Endothelial cell of umbilical vein (primary cell): Measurements from ENCODE around the gene SLC12A6. TPM values are rescaled to one million over a fixed set of nuclear protein-coding genes. Genes with fewer than 3 reads are reported as not detected.

ENCODE experiments used
- BruUV-seq: library from RNA; stranded (reverse); fragments of 400-500 nt; replicated peaks from 2 replicates; lab custom pipeline; 2021; lab: Mats Ljungman, UMichigan
- CTCF ChIA-PET: fragments of 300-600, 350-600 bp; sonication (Branson Sonifier 250); formaldehyde crosslinking; loops from one replicate; lab custom pipeline; 2021; ENCODE audit warnings: antibody characterized with exemption, inconsistent platforms; lab: Charles Lee
- POLR2A ChIA-PET: fragments of 300-600, 350-600 bp; sonication (Branson Sonifier 250); formaldehyde crosslinking; loops from one replicate; lab custom pipeline; 2021; ENCODE audit warnings: antibody characterized with exemption, inconsistent platforms; lab: Charles Lee
- DNase-seq: peaks from one replicate; pipeline ENCODE4 v3.0.0-alpha.2; 2011; ENCODE audit warnings: low read depth, low spot score
- FAIRE-seq: peaks from 2 replicates; lab custom pipeline; 2011; peaks lifted over from hg19 to GRCh38; lab: Jason Lieb, UNC
- H2AFZ ChIP-seq: 2 replicates; pipeline ENCODE4 v1.6.0; 2012; ENCODE audit warnings: low read depth, low read length, control low read depth, inconsistent platforms
- H3K27ac ChIP-seq: 2 replicates; pipeline ENCODE4 v1.5.1; 2011; ENCODE audit warnings: low read depth, mild to moderate bottlenecking, control low read depth, low read length, moderate library complexity; ENCODE audit not compliant: insufficient read depth
- H3K27me3 ChIP-seq, 2 experiments: 2 replicates each; pipeline versions ENCODE4 v1.6.0 to v1.6.1; 2011; ENCODE audit warnings: low read length in 2 of 2, mixed read lengths in 1 of 2; ENCODE audit not compliant: control insufficient read depth in 2 of 2, insufficient read depth in 2 of 2
- H3K36me3 ChIP-seq, 2 experiments: 2 replicates in 1 of 2; 3 replicates in 1 of 2; pipeline ENCODE4 v1.5.1; 2011; ENCODE audit warnings: low read length in 2 of 2, mild to moderate bottlenecking in 1 of 2, moderate library complexity in 1 of 2; ENCODE audit not compliant: control insufficient read depth in 2 of 2, insufficient read depth in 2 of 2; ENCODE audit errors: extremely low read depth in 1 of 2
- H3K4me1 ChIP-seq: 3 replicates; pipeline ENCODE4 v1.5.1; 2011; ENCODE audit warnings: mild to moderate bottlenecking, low read length; ENCODE audit not compliant: control insufficient read depth, insufficient read depth; ENCODE audit errors: extremely low read depth
- H3K4me2 ChIP-seq: 2 replicates; pipeline ENCODE4 v1.6.1; 2011; ENCODE audit warnings: low read length, control low read depth, mixed read lengths; ENCODE audit not compliant: insufficient read depth
- H3K4me3 ChIP-seq, 3 experiments: fragments of 200-600 bp in 1 of 3; sonication (generic), shearing (Covaris generic) in 1 of 3; replicated peaks in 1 of 3; 2 replicates each; pipeline ENCODE4 v1.5.1; 2011 to 2016; ENCODE audit warnings: control low read depth in 3 of 3, low read length in 3 of 3, mild to moderate bottlenecking in 2 of 3, inconsistent platforms in 1 of 3, low read depth in 1 of 3, moderate library complexity in 1 of 3; ENCODE audit not compliant: insufficient read depth in 1 of 3
- H3K79me2 ChIP-seq: 2 replicates; pipeline ENCODE4 v1.6.0; 2012; ENCODE audit warnings: low read length, inconsistent platforms; ENCODE audit not compliant: control insufficient read depth, insufficient read depth
- H3K9ac ChIP-seq: replicated peaks from 2 replicates; pipeline ENCODE3; 2011; ENCODE audit warnings: low read length, control low read depth; ENCODE audit not compliant: insufficient read depth; ENCODE audit errors: extremely low read depth
- H3K9me1 ChIP-seq: replicated peaks from 3 replicates; pipeline ENCODE4 v1.6.0; 2011; ENCODE audit warnings: mild to moderate bottlenecking, low read length; ENCODE audit not compliant: control insufficient read depth, insufficient read depth; ENCODE audit errors: extremely low read depth
- H3K9me3 ChIP-seq: replicated peaks from 2 replicates; pipeline ENCODE4 v1.5.1; 2012; ENCODE audit warnings: low read length, inconsistent platforms; ENCODE audit not compliant: control insufficient read depth, insufficient read depth
- H4K20me1 ChIP-seq: replicated peaks from 2 replicates; pipeline ENCODE3; 2011; ENCODE audit warnings: mild to moderate bottlenecking, low read length; ENCODE audit not compliant: control insufficient read depth, insufficient read depth; ENCODE audit errors: extremely low read depth
- EZH2 ChIP-seq: IDR thresholded peaks from 2 replicates; pipeline ENCODE4 v1.6.1; 2012; ENCODE audit warnings: borderline replicate concordance, low read depth, mild to moderate bottlenecking, moderate library complexity, low read length, inconsistent platforms; ENCODE audit not compliant: severe bottlenecking
- FOS ChIP-seq: IDR thresholded peaks from 2 replicates; pipeline ENCODE4 v1.6.1; 2011; ENCODE audit warnings: mild to moderate bottlenecking, low read length, moderate library complexity, borderline replicate concordance; ENCODE audit not compliant: insufficient read depth
- GATA2 ChIP-seq: IDR thresholded peaks from 2 replicates; pipeline ENCODE4 v1.7.0; 2011; ENCODE audit warnings: low read depth, mild to moderate bottlenecking, moderate library complexity, mixed read lengths, low read length; ENCODE audit not compliant: insufficient read length, insufficient read depth
- JUN ChIP-seq: IDR thresholded peaks from 2 replicates; pipeline ENCODE4 v1.6.1; 2011; ENCODE audit warnings: borderline replicate concordance, low read depth; ENCODE audit not compliant: insufficient read length, insufficient read depth
- MAX ChIP-seq: IDR thresholded peaks from 2 replicates; pipeline ENCODE4 v1.6.1; 2011; ENCODE audit not compliant: insufficient read depth, insufficient read length
- POLR2A ChIP-seq: IDR thresholded peaks from 2 replicates; pipeline ENCODE4 v1.6.1; 2012; ENCODE audit warnings: low read depth, mild to moderate bottlenecking, control low read depth, low read length
- POLR2AphosphoS5 ChIP-seq: IDR thresholded peaks from 2 replicates; pipeline ENCODE4 v1.6.1; 2012; ENCODE audit warnings: low read depth, mild to moderate bottlenecking, control low read depth, low read length, moderate library complexity; ENCODE audit not compliant: insufficient read depth
- dilution Hi-C: fragments of 300-500 bp; cut with MboI; formaldehyde crosslinking; loops from one replicate; pipeline ENCODE4 v1.15.0; 2019; ENCODE audit warnings: low sequenced_read_pairs; ENCODE audit not compliant: extremely low pct_ligation_motif_present
- intact Hi-C: fragments of 100-400 bp; cut with micrococcal nuclease; formaldehyde crosslinking; loops from one replicate; pipeline ENCODE4 v1.10.0; 2022
- polyA plus RNA-seq, 4 experiments: library from polyadenylated mRNA; depleted of rRNA in 3 of 4; stranded (reverse) in 3 of 4; unstranded in 1 of 4; fragments of >200 nt; gene quantifications; 2 replicates each; pipeline versions ENCODE4 v1.2.1 to v1.2.3, GENCODE V29; 2011 to 2012; ENCODE audit warnings: missing spikeins in 1 of 4
- total RNA-seq: library from RNA; stranded (reverse); gene quantifications from 2 replicates; pipeline ENCODE4 v1.2.3, GENCODE V29; 2021

The SLC12A6 gene
- total and polyA plus RNA-seq, 2 donors (not counting 3 experiments of a cell fraction or from before 2014, with no cell fraction given), result 21.4 to 27.1 TPM

- Histone ChIP-seq H3K79me2 (no peaks in the 10 kb centered on the region), H3K4me2 (no peak overlapping the region), H3K36me3 (no peaks in the 10 kb centered on the region), H2AFZ (no peak overlapping the region), H4K20me1 (no peaks in the 10 kb centered on the region), H3K9ac (no peak overlapping the region), H3K4me3 (no peak overlapping the region), H3K9me1 (no peaks in the 10 kb centered on the region), H3K9me3 (no peaks in the 10 kb centered on the region), H3K4me1 (no peaks in the 10 kb centered on the region), H3K27ac (no peak overlapping the region), H3K27me3 (no peaks in the 10 kb centered on the region)
- dilution Hi-C loops (no loop called here), intact Hi-C loops (loop anchor here (2.0 to 10.0 kb wide), 2 partner anchors 87 to 573 kb away; partner anchors contain the start of gene GOLGA8A)
- no peak for TF ChIP-seq EZH2
- no peak for TF ChIP-seq FOS
- no peak for TF ChIP-seq MAX
- TF ChIP-seq GATA2, result no peak
- TF ChIP-seq POLR2A, result no peak
- no peak for TF ChIP-seq POLR2AphosphoS5
- no peak for TF ChIP-seq JUN
- ChIA-PET POLR2A (no interaction called here), CTCF (no interaction called here)
- no peak for FAIRE-seq
- no TSS peak for BruUV-seq
- no peak for DNase-seq
Observed at GRCh38 chr15:34347951-34348638, 10.5 kb upstream of the SLC12A6 start.
